22Rv1 (cell line): Measurements from ENCODE around the gene ACTR10.
"Not testable (repeated sequence)": the region's sequence is repeated elsewhere in the genome, so short reads cannot be mapped to it uniquely, and the experiment has no call there.

Experiments
- H3K27ac ChIP-seq: fragments of 450-650 bp; 2 replicates; pipeline ENCODE4 v1.5.1; 2017
- CTCF ChIP-seq: fragments of 450-650 bp; IDR thresholded peaks from 2 replicates; pipeline ENCODE4 v1.5.1; 2017; ENCODE audit warnings: mild to moderate bottlenecking
- ZFX ChIP-seq: fragments of 450-650 bp; IDR thresholded peaks from 2 replicates; pipeline ENCODE4 v1.6.1; 2017; ENCODE audit warnings: antibody characterized with exemption, borderline replicate concordance

Gene ACTR10

GRCh38 chr14:58249611-58250010 is 49.7 kb downstream of the ACTR10 start:
- H3K27ac ChIP-seq: no peak overlapping the region; the same call in 1 of the 2 replicates
- TF ChIP-seq ZFX (no peak), CTCF (no peak)

- H3K27ac ChIP-seq: no peak overlapping the region
- TF ChIP-seq CTCF (no peak), ZFX (no peak)
Measured at GRCh38 chr14:58258156-58258555, 58.2 kb downstream of the ACTR10 start.

- not testable (repeated sequence) for H3K27ac ChIP-seq
Measured at GRCh38 chr14:58262005-58262404, 62.1 kb downstream of the ACTR10 start.

- TF ChIP-seq ZFX (no peak), CTCF (no peak)
Measured at GRCh38 chr14:58265401-58265800, 65.5 kb downstream of the ACTR10 start.

GRCh38 chr14:58270628-58271027 is 70.7 kb downstream of the ACTR10 start:
- TF ChIP-seq CTCF (no peak), ZFX (no peak)
- no peak overlapping the region; the same call in 1 of the 2 replicates for H3K27ac ChIP-seq

More at GRCh38 chr14:58265401-58265800, 65.5 kb downstream of the ACTR10 start:
- no peak overlapping the region for H3K27ac ChIP-seq

- 0 out of 2 replicates have a peak overlapping the region, but pooled peaks have one; percentile 3 for H3K27ac ChIP-seq
- TF ChIP-seq ZFX (no peak), CTCF (peak; percentile 28)
Measured at GRCh38 chr14:58272588-58273372, 72.8 kb downstream of the ACTR10 start.

GRCh38 chr14:58274881-58275280 is 74.9 kb downstream of the ACTR10 start:
- H3K27ac ChIP-seq: no peak overlapping the region
- TF ChIP-seq CTCF: no peak
- TF ChIP-seq ZFX: no peak

- H3K27ac ChIP-seq: no peak overlapping the region
Measured at GRCh38 chr14:58275527-58276190, 75.7 kb downstream of the ACTR10 start.

More at GRCh38 chr14:58275527-58276190, 75.7 kb downstream of the ACTR10 start:
- TF ChIP-seq ZFX: no peak
- TF ChIP-seq CTCF: no peak
